WTC11 (cell line): ENCODE data around the gene GIMAP2.

Experiments used
- FOXK1 ChIP-seq: sonication (generic); formaldehyde crosslinking; IDR thresholded peaks from 2 replicates; pipeline ENCODE4 v1.8.0; 2022; ENCODE audit warnings: mild to moderate bottlenecking, moderate library complexity, missing genetic modification reagents
- GABPB1 ChIP-seq: sonication (generic); formaldehyde crosslinking; IDR thresholded peaks from 2 replicates; pipeline ENCODE4 v1.8.1; 2023; ENCODE audit warnings: mild to moderate bottlenecking, missing genetic modification reagents
- MYBL2 ChIP-seq: sonication (generic); formaldehyde crosslinking; IDR thresholded peaks from 2 replicates; pipeline ENCODE4 v1.8.1; 2023; ENCODE audit warnings: mild to moderate bottlenecking, moderate library complexity, missing genetic modification reagents
- OVOL2 ChIP-seq: fragments of 250-450 bp; sonication (Bioruptor Pico); IDR thresholded peaks from 2 replicates; pipeline ENCODE4 v1.9.0; 2021; ENCODE audit warnings: mild to moderate bottlenecking, borderline replicate concordance
- SP1 ChIP-seq: sonication (generic); formaldehyde crosslinking; conservative IDR thresholded peaks from 2 replicates; pipeline ENCODE4 v1.8.1; 2022; ENCODE audit warnings: missing genetic modification reagents
- TP53 ChIP-seq: sonication (generic); formaldehyde crosslinking; IDR thresholded peaks from 2 replicates; pipeline ENCODE4 v1.8.1; 2023; ENCODE audit warnings: mild to moderate bottlenecking, missing genetic modification reagents
- TF ChIP-seq, protein P1 (sequence below): fragments of 200-600 bp; IDR thresholded peaks from 2 replicates; pipeline ENCODE4 v1.8.0; 2022; ENCODE audit warnings: antibody characterized with exemption
- TF ChIP-seq, protein P2 (sequence below): sonication (generic); formaldehyde crosslinking; IDR thresholded peaks from 2 replicates; pipeline ENCODE4 v1.8.0; 2022; ENCODE audit warnings: mild to moderate bottlenecking, missing genetic modification reagents
- TF ChIP-seq, protein P3 (sequence below): sonication (generic); formaldehyde crosslinking; IDR thresholded peaks from 2 replicates; pipeline ENCODE4 v1.8.1; 2023; ENCODE audit warnings: mild to moderate bottlenecking, missing genetic modification reagents
- TF ChIP-seq, protein P4 (sequence below): sonication (generic); formaldehyde crosslinking; IDR thresholded peaks from 2 replicates; pipeline ENCODE4 v1.8.1; 2022; ENCODE audit warnings: low read depth, mild to moderate bottlenecking, moderate library complexity, missing genetic modification reagents, borderline replicate concordance
- TF ChIP-seq, protein P5 (sequence below): sonication (generic); formaldehyde crosslinking; IDR thresholded peaks from 2 replicates; pipeline ENCODE4 v1.8.0; 2022; ENCODE audit warnings: mild to moderate bottlenecking, missing genetic modification reagents

DNA sequence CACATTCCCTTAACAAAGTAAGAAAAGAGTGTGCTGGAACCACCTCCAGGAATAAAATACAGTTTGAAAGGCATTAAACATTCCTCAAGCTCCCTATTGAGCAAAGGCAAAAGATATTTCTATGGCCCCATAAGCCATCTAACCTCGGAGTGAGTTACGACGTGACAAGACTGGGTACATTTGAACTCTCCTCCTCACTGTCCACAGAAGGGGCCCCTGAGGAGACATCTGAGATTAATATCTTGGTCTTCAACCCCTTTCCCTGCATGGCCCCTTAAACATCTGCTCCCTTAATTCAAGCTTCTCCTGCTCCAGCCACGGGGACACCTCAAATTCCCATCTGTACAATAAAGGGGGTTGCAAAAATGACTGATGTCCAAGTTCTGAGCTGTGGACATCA lies 31.4 kb downstream of the GIMAP2 start:
- TF ChIP-seq, protein P1, sequence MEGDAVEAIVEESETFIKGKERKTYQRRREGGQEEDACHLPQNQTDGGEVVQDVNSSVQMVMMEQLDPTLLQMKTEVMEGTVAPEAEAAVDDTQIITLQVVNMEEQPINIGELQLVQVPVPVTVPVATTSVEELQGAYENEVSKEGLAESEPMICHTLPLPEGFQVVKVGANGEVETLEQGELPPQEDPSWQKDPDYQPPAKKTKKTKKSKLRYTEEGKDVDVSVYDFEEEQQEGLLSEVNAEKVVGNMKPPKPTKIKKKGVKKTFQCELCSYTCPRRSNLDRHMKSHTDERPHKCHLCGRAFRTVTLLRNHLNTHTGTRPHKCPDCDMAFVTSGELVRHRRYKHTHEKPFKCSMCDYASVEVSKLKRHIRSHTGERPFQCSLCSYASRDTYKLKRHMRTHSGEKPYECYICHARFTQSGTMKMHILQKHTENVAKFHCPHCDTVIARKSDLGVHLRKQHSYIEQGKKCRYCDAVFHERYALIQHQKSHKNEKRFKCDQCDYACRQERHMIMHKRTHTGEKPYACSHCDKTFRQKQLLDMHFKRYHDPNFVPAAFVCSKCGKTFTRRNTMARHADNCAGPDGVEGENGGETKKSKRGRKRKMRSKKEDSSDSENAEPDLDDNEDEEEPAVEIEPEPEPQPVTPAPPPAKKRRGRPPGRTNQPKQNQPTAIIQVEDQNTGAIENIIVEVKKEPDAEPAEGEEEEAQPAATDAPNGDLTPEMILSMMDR: no peak
- TF ChIP-seq, protein P2, sequence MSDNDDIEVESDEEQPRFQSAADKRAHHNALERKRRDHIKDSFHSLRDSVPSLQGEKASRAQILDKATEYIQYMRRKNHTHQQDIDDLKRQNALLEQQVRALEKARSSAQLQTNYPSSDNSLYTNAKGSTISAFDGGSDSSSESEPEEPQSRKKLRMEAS: no peak
- no peak for TF ChIP-seq MYBL2
- no peak for TF ChIP-seq FOXK1 (CRISPR knock-in tag)
- TF ChIP-seq OVOL2 (CRISPR knock-in tag): no peak
- no peak for TF ChIP-seq TP53 (CRISPR knock-in tag)
- TF ChIP-seq, protein P3, sequence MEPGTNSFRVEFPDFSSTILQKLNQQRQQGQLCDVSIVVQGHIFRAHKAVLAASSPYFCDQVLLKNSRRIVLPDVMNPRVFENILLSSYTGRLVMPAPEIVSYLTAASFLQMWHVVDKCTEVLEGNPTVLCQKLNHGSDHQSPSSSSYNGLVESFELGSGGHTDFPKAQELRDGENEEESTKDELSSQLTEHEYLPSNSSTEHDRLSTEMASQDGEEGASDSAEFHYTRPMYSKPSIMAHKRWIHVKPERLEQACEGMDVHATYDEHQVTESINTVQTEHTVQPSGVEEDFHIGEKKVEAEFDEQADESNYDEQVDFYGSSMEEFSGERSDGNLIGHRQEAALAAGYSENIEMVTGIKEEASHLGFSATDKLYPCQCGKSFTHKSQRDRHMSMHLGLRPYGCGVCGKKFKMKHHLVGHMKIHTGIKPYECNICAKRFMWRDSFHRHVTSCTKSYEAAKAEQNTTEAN (CRISPR knock-in tag): no peak
- TF ChIP-seq GABPB1: no peak
- TF ChIP-seq SP1 (CRISPR knock-in tag): no peak
- TF ChIP-seq, protein P4, sequence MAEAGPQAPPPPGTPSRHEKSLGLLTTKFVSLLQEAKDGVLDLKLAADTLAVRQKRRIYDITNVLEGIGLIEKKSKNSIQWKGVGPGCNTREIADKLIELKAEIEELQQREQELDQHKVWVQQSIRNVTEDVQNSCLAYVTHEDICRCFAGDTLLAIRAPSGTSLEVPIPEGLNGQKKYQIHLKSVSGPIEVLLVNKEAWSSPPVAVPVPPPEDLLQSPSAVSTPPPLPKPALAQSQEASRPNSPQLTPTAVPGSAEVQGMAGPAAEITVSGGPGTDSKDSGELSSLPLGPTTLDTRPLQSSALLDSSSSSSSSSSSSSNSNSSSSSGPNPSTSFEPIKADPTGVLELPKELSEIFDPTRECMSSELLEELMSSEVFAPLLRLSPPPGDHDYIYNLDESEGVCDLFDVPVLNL (CRISPR knock-in tag): no peak
- TF ChIP-seq, protein P5, sequence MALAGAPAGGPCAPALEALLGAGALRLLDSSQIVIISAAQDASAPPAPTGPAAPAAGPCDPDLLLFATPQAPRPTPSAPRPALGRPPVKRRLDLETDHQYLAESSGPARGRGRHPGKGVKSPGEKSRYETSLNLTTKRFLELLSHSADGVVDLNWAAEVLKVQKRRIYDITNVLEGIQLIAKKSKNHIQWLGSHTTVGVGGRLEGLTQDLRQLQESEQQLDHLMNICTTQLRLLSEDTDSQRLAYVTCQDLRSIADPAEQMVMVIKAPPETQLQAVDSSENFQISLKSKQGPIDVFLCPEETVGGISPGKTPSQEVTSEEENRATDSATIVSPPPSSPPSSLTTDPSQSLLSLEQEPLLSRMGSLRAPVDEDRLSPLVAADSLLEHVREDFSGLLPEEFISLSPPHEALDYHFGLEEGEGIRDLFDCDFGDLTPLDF (CRISPR knock-in tag): no peak
